OCI-LY3 (cell line): ENCODE measurements around the gene HADH.

Experiments
- H2AFZ ChIP-seq: fragments of 200-600, 300-600 bp; shearing (Covaris generic); 2 replicates; pipeline ENCODE4 v1.6.0; 2014; ENCODE audit warnings: antibody characterized with exemption, low read depth, low read length
- H3K27ac ChIP-seq: fragments of 200-600, 300-600 bp; sonication (generic); 2 replicates; pipeline ENCODE4 v1.5.1; 2014; ENCODE audit warnings: mild to moderate bottlenecking, low read length, moderate library complexity, mixed read lengths
- H3K27me3 ChIP-seq: fragments of 200-600, 300-600 bp; sonication (generic); 2 replicates; pipeline ENCODE4 v1.6.1; 2014; ENCODE audit warnings: low read depth, low read length, mixed read lengths
- H3K36me3 ChIP-seq: fragments of 200-600, 300-600 bp; sonication (generic); replicated peaks from 2 replicates; pipeline ENCODE3; 2014; ENCODE audit warnings: low read depth, low read length, mixed read lengths
- H3K4me1 ChIP-seq: fragments of 300-600, 200-600 bp; sonication (generic); 2 replicates; pipeline ENCODE4 v1.6.1; 2014; ENCODE audit warnings: low read length, mixed read lengths
- H3K4me2 ChIP-seq: fragments of 200-600, 300-600 bp; sonication (generic); 2 replicates; pipeline ENCODE4 v1.6.1; 2014; ENCODE audit warnings: low read length, mixed read lengths
- H3K4me3 ChIP-seq: fragments of 300-600, 200-600 bp; sonication (generic); 2 replicates; pipeline ENCODE4 v1.5.1; 2014; ENCODE audit warnings: antibody characterized with exemption, mild to moderate bottlenecking, low read length, moderate library complexity
- H3K79me2 ChIP-seq: fragments of 300-600, 200-600 bp; shearing (Covaris generic); 2 replicates; pipeline ENCODE4 v1.6.1; 2014; ENCODE audit warnings: mild to moderate bottlenecking, low read length, mixed read lengths
- H3K9ac ChIP-seq: fragments of 300-600, 200-600 bp; shearing (Covaris generic); 2 replicates; pipeline ENCODE4 v1.6.0; 2014; ENCODE audit warnings: mild to moderate bottlenecking, low read length, moderate library complexity
- H3K9me3 ChIP-seq: fragments of 200-600, 300-600 bp; shearing (Covaris generic); 2 replicates; pipeline ENCODE4 v1.6.1; 2014; ENCODE audit warnings: low read length, mixed read lengths; ENCODE audit not compliant: insufficient read depth
- H4K20me1 ChIP-seq: fragments of 200-600, 300-600 bp; sonication (generic); 2 replicates; pipeline ENCODE4 v1.6.1; 2016; ENCODE audit warnings: low read length, mixed read lengths; ENCODE audit not compliant: insufficient read depth
- CTCF ChIP-seq: fragments of 200-600, 300-600 bp; sonication (generic); IDR thresholded peaks from 2 replicates; pipeline ENCODE4 v1.5.1; 2014; ENCODE audit warnings: antibody characterized with exemption, low read length, low read depth
- EZH2phosphoT487 ChIP-seq: fragments of 200-600 bp; shearing (Covaris generic); IDR thresholded peaks from 2 replicates; pipeline ENCODE4 v1.6.1; 2018; ENCODE audit warnings: antibody characterized with exemption, mixed run types, low read depth

HADH gene

GRCh38 chr4:107989537-107990386 lies at the start of gene HADH:
TSS of gene HADH (plus strand) at chr4:107989889. CDS start at chr4:107989933, 44 bp downstream.
- H3K79me2 ChIP-seq: peaks cover 51% of the 10 kb centered on the region

GRCh38 chr4:107945809-107946208 lies 43.9 kb upstream of the HADH start:
- Histone ChIP-seq H3K9me3 (no peaks in the 10 kb centered on the region), H3K4me3 (no peak overlapping the region), H3K4me2 (no peak overlapping the region), H3K9ac (no peak overlapping the region), H4K20me1 (no peaks in the 10 kb centered on the region), H3K27ac (no peak overlapping the region), H3K4me1 (no peaks in the 10 kb centered on the region), H3K27me3 (no peaks in the 10 kb centered on the region), H3K79me2 (no peaks in the 10 kb centered on the region), H3K36me3 (peaks cover 20% of the 10 kb centered on the region), H2AFZ (no peak overlapping the region)
- no peak for TF ChIP-seq CTCF
- TF ChIP-seq EZH2phosphoT487: no peak

More at GRCh38 chr4:107989537-107990386, at the start of gene HADH:
- Histone ChIP-seq H3K4me3 (peak within 1 kb of the TSS; percentile 86), H2AFZ (peak within 1 kb of the TSS; percentile 92), H3K4me2 (peak within 1 kb of the TSS; percentile 91), H3K27me3 (no peaks in the 10 kb centered on the region), H3K9ac (peak within 1 kb of the TSS; percentile 83), H3K4me1 (peaks cover 42% of the 10 kb centered on the region), H3K36me3 (peaks cover under 1% of the 10 kb centered on the region), H4K20me1 (peaks cover 38% of the 10 kb centered on the region), H3K9me3 (no peaks in the 10 kb centered on the region), H3K27ac (peak within 1 kb of the TSS; percentile 43)
- no peak for TF ChIP-seq CTCF
- TF ChIP-seq EZH2phosphoT487: no peak

DNA sequence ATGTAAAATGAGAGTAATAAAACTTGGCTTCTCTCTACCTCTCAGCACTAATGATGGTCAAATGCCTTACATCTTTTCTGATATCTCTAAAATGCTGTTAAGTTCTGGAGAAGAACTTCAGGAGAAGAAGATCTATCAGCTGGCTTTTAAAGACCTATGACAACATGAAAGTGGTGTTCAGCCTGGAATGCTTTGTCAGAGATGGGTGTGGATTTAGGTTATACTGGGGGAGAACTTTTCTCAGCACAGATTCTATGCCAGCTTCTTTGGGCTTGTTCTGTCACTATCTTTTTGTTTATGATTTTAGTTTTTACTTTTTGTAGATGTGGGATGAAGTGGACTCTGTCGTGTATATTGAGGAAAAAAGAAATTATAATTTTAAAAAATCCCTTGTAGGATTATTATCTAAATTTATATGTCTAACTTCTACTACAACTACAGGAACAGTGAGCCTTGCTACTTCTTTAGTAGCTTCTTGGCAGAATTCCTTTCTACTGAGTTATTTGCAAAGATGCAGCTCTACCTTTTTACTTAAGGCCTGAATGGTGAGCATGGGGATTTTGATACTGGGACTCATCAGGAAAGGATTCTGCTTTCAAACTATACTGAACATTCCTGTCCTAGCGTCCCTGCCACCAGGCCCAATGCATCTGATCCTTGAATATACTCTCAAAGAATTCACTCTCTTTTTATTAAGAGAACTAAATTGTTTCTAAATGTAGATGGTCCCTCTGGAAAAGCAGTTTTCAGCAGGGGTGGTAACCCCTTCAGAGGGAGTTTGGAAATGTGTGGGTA lies 38.7 kb upstream of the HADH start:
- Histone ChIP-seq H3K4me2 (no peak overlapping the region), H3K4me1 (no peaks in the 10 kb centered on the region), H3K9ac (no peak overlapping the region), H4K20me1 (no peaks in the 10 kb centered on the region), H3K27ac (no peak overlapping the region), H3K4me3 (no peak overlapping the region), H2AFZ (no peak overlapping the region), H3K9me3 (peaks cover 4% of the 10 kb centered on the region; the same call in 1 of the 2 replicates), H3K27me3 (no peaks in the 10 kb centered on the region), H3K79me2 (no peaks in the 10 kb centered on the region), H3K36me3 (peaks cover 25% of the 10 kb centered on the region)
- TF ChIP-seq EZH2phosphoT487: no peak
- TF ChIP-seq CTCF: no peak

DNA sequence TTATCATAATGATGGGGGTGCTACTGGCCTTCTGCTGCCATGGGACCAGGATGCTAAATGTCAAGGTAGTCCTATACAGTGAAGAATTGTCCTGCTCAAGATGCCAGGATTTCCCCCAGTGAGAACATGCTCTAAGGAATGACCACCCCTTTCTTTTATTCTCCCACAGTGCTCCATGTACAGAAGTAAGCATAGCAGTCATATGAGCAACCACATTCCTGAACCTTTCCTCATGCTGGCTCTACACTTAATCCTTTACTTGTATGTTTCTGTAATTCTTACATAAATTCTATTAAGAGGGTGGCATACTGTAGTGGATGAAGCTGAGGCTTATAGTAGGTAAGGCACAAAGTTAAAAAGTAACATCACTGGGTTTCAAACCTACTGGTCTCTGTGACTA lies 38.1 kb upstream of the HADH start:
- no peak overlapping the region for H3K4me2 ChIP-seq
- H2AFZ ChIP-seq: no peak overlapping the region
- TF ChIP-seq EZH2phosphoT487 (no peak), CTCF (no peak)
- H3K27me3 ChIP-seq: no peaks in the 10 kb centered on the region
- no peaks in the 10 kb centered on the region for H3K4me1 ChIP-seq
- no peak overlapping the region for H3K27ac ChIP-seq
- peaks cover 4% of the 10 kb centered on the region; the same call in 1 of the 2 replicates for H3K9me3 ChIP-seq
- H3K9ac ChIP-seq: no peak overlapping the region
- peaks cover 25% of the 10 kb centered on the region for H3K36me3 ChIP-seq
- H4K20me1 ChIP-seq: no peaks in the 10 kb centered on the region
- no peak overlapping the region for H3K4me3 ChIP-seq
- no peaks in the 10 kb centered on the region for H3K79me2 ChIP-seq
